Measurements from ENCODE around the gene THAP4. TPM values are rescaled to one million over a fixed set of nuclear protein-coding genes. Genes with fewer than 3 reads are reported as not detected.

The THAP4 gene
- total and polyA plus RNA-seq, 2 experiments from 2014 or later: 62.9 to 80.4 TPM

- TF ChIP-seq REST (IDR thresholded peaks at IDR 0.05; ENCODE audit: unreplicated experiment): no peak
- TF ChIP-seq STAT1 (IDR thresholded peaks at IDR 0.05; ENCODE audit: unreplicated experiment): no peak
Observed at GRCh38 chr2:241649927-241650326, 13.0 kb upstream of the THAP4 start (continued).

- H3K9me3 Mint-ChIP-seq: no peaks in the 10 kb centered on the region
- no peak for ATAC-seq
- H3K79me2 ChIP-seq (replicated peaks; ENCODE audit: insufficient read depth): peaks cover 84% of the 10 kb centered on the region
Observed at GRCh38 chr2:241649404-241649803, 12.4 kb upstream of the THAP4 start.

More at GRCh38 chr2:241649404-241649803, 12.4 kb upstream of the THAP4 start:
- DNase-seq (ENCODE audit: low spot score): no peak
- no peak for TF ChIP-seq NANOG (IDR thresholded peaks at IDR 0.05; ENCODE audit: borderline replicate concordance)
- no peak for TF ChIP-seq REST (IDR thresholded peaks at IDR 0.05; ENCODE audit: unreplicated experiment)
- TF ChIP-seq ETS1 (IDR thresholded peaks at IDR 0.05): no peak
- TF ChIP-seq ZNF114 (CRISPR knock-in tag; IDR thresholded peaks at IDR 0.05): no peak
- TF ChIP-seq CREB1 (CRISPR knock-in tag; IDR thresholded peaks at IDR 0.05; ENCODE audit: low read depth): no peak
- TF ChIP-seq CTCF (conservative IDR thresholded peaks at IDR 0.05; ENCODE audit: low read depth in 2 of 2): no peak
- no peak for TF ChIP-seq EZH2phosphoT487 (IDR thresholded peaks at IDR 0.05; ENCODE audit: unreplicated experiment)
- TF ChIP-seq POLR2AphosphoS5 (IDR thresholded peaks at IDR 0.05; ENCODE audit: low read depth): no peak
- TF ChIP-seq STAT1 (IDR thresholded peaks at IDR 0.05; ENCODE audit: unreplicated experiment): no peak
- TF ChIP-seq EZH2 (IDR thresholded peaks at IDR 0.05; ENCODE audit: low read depth, unreplicated experiment): no peak
- no peak for TF ChIP-seq ZNF331 (CRISPR knock-in tag; IDR thresholded peaks at IDR 0.05; ENCODE audit: low read depth)
- peaks cover 26% of the 10 kb centered on the region for H3K4me1 Mint-ChIP-seq
- peaks cover 32% of the 10 kb centered on the region for H3K36me3 Mint-ChIP-seq (ENCODE audit: low read depth)
- H3K4me2 ChIP-seq: no peak overlapping the region
- H3K36me3 ChIP-seq (ENCODE audit: insufficient read depth): peaks cover 3% of the 10 kb centered on the region
- peaks cover 55% of the 10 kb centered on the region for H4K20me1 ChIP-seq (replicated peaks; ENCODE audit: insufficient read depth)
- no peaks in the 10 kb centered on the region for H3F3A ChIP-seq (replicated peaks; ENCODE audit: low read depth)
- no peak overlapping the region for H3K27ac ChIP-seq (ENCODE audit: low read depth)
- H3K9me2 ChIP-seq (ENCODE audit: insufficient read depth): no peaks in the 10 kb centered on the region
- no peaks in the 10 kb centered on the region for H3K27me3 ChIP-seq (ENCODE audit: insufficient read depth)
- peaks cover 5% of the 10 kb centered on the region for H3K27me3 Mint-ChIP-seq (ENCODE audit: insufficient read depth, low read depth, poor library complexity)
- H2AFZ ChIP-seq: no peak overlapping the region
- peaks cover 19% of the 10 kb centered on the region for H3K4me1 ChIP-seq (ENCODE audit: insufficient read depth)
- H3K4me3 Mint-ChIP-seq: no peak overlapping the region; the same call in 2 of the 3 replicates
- H3K27ac Mint-ChIP-seq: no peak overlapping the region
- H3K4me3 ChIP-seq: no peak overlapping the region
